RKO (cell line): ENCODE measurements around the gene CDCA8.
"Not testable (repeated sequence)": the region's sequence is repeated elsewhere in the genome, so short reads cannot be mapped to it uniquely, and the experiment has no call there.

Experiments
- DNase-seq: peaks from one replicate; pipeline ENCODE4 v3.0.0-alpha.2; 2016; ENCODE audit warnings: low spot score

The CDCA8 gene

GRCh38 chr1:37673920-37674319, 18.4 kb upstream of the CDCA8 start:
- DNase-seq, result no peak

- no peak for DNase-seq
Measured at GRCh38 chr1:37676281-37677142, 15.8 kb upstream of the CDCA8 start.

DNA sequence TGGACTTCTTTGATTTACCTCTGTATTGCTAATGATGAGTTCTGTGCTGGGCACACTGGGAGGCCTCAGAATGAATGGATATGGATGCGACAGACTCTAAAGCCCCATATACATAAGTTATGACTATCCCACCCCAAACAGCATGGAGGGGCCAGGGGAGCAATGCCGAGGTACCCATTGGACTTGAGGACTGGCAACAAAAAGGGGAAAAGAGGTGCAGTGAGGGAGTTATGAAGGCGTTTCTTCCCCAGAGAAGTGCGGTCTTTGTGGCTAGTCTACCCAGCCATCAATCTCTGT, 15.2 kb upstream of the CDCA8 start:
- no peak for DNase-seq

DNA sequence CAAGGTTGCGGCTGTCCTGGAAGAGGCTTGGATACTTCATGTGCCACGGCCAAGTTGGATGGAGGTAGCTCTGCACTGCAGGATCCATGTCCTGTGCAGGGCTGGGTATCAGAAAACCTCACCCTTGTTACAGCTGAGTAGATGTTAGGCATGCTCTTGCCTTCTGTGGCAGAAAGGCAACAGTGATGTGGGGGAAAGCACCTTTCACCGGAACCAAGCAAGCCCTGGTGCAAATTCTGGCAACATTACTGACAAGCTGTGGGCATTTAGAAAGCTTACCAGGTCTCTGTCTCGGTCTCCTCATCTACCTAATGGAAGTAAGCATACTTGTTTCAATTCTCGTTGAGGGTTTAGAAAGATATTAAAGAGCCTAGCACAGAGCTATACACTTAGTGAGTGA, 14.5 kb upstream of the CDCA8 start:
- no peak for DNase-seq

DNA sequence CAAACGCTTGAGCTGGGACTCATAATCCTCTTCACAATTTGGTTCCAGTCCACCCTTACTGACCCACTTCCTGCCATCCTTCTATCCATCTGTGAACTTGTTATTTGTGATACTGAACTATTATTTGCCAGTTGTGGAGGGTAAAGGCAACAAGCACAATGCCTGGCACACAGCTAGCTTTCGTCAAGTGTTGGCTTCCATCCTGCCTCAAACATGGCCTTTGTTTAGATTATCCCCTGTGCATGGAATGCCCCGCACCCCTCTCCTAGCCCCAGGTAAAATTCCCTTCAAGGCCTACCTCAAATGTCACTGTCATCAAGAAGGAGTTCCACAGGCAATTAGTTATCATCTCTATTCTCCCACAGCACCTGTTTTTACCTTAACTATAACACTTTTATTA, 11.4 kb upstream of the CDCA8 start:
- no peak for DNase-seq

GRCh38 chr1:37682334-37682987, 9.9 kb upstream of the CDCA8 start:
- DNase-seq, result peak; percentile 73

DNA sequence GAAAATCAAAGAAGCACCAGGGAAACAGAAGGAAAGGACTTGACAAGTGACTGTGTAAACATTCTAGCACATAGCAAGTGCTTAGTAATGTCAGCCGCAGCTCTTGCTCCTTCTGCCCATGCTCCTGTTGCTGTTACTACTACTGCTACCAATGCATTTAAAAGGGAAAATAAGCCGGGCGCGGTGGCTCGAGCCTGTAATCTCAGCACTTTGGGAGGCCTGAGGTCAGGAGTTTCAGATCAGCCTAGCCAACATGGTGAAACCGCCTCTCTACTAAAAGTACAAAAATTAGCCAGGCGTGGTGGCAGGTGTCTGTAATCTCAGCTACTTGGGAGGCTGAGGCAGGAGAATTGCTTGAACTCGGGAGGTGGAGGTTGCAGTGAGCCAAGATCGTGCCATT, 8.1 kb upstream of the CDCA8 start:
- DNase-seq, result not testable (repeated sequence)

GRCh38 chr1:37685722-37686121, 6.6 kb upstream of the CDCA8 start:
- DNase-seq, result no peak

DNA sequence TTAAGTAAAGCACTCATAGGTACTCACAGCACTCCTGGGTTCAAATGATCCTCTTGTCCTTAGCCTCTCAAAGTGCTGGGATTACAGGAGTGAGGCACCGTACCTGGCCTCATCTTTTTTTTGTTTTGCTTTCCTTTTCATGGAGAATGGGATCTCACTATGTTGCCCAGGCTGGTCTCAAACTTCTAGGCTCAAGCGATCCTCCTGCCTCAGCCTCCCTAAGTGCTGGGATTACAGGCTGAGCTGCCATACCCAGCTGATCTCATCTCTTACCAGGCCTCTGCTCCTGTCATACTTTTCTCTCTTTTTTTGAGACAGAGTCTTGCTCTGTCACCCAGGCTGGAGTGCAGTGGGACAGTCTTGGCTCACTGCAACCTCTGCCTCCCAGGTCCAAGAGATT, 4.6 kb upstream of the CDCA8 start:
- DNase-seq, result not testable (repeated sequence)

DNA sequence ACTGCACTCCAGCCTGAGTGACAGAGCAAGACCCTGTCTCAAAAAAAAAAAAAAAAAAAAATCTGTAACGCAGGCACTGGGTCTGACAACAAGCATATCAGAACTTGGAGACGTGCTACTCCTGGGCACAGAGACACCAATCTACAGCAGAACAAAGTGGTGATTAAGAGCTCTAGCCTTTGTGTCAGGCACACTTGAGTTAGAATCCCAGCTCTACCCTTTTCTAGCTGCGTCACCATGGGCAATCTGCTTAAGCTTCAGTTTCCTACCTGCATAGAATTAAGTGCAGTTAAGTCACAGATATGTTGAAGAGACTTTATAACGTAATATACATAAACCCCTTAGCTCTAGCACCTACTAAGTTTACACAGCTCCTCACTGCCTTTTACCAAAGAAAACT, 3.4 kb upstream of the CDCA8 start:
- DNase-seq, result peak; percentile 51

GRCh38 chr1:37691497-37692077, 729 bp upstream of the CDCA8 start:
- DNase-seq, result peak; percentile 73

DNA sequence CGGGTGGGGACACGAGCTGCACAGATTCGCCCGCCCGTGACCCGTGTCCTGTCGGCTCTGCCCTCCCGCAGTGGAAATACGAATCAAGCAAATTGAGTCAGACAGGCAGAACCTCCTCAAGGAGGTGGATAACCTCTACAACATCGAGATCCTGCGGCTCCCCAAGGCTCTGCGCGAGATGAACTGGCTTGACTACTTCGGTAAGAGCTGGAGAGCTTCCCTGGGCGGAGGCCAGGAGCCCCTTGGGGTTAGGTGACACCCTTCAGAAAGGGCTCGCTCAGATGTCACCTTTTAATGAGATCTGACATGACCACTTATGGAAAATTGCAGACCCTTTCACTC, 489 bp downstream of the CDCA8 start:
- DNase-seq, result peak; percentile 60

GRCh38 chr1:37697090-37697489, 4.8 kb downstream of the CDCA8 start:
- peak; percentile 13 for DNase-seq

- no peak for DNase-seq
Measured at GRCh38 chr1:37697737-37698136, 5.4 kb downstream of the CDCA8 start.

DNA sequence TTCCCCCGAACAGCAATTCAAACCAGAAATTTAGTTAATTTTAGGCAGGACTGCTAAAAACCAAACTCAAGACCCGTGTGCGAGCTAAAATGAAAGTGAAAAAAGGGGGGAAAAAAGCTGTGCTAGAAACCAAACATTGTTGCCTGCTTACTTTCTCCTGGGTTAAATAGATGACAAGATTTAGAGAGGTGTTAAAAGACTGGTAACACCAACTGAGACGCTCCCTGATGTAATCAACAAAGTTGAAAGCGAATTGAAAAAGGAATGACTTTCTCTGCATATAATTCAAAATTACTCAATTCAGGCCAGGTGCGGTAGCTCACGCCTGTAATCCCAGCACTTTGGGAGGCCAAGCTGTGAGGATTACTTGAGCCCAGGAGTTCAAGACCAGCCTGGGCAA, 6.8 kb downstream of the CDCA8 start:
- DNase-seq, result no peak

DNA sequence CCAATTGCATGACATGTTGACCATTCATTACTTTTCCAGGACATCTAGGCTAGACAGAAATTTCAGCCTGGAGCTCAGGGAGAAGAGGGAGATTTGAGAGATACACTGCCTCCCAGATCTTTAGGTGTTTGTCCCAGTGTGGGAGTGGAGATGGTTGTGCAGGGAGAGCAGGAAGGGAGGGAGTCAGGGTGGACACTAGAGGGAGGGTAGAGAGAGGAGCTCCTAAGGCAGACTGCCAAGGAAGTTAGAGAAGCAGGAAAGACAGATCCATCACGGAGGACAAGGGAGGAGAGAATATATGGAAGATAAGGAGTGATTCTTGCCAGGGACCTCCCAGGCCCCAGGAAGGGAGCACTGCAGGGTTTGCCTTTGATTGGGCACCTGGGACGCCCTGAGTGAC, 8.7 kb downstream of the CDCA8 start:
- DNase-seq, result no peak

DNA sequence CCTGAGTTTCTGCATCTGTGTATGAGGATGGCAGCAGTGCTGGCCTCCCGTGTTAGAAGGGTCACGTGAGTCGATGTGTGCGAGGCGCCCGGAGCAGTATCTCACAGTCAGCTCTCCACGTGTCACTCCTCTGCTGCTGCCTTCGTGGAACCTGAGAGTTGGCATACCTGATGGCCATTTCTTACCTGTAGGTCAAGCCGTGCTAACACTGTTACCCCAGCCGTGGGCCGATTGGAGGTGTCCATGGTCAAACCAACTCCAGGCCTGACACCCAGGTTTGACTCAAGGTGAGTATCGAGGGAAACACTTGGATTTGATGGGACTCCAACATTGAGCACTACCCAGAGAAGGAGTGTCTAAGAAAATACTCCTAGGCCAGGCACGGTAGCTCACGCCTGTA, 10.7 kb downstream of the CDCA8 start:
- no peak for DNase-seq

DNA sequence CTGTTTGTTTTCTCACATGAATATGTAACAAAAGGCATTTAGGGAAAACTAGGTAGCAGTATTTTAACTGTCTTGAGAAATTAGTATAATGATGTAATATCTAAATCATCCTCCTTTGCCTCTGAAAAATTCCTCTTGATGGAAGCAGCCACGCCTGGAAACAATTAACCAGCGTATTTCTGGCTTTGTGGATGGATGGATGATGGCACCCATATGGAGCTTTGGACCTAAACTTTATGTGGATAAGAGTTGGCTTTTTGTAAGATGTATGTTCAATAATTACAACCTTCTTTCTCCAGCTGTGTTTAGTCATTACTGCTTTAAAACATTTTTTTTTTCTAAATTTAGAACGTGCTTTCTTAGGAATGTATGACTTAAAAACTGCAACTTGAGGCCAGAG, 12.7 kb downstream of the CDCA8 start:
- DNase-seq, result no peak

DNA sequence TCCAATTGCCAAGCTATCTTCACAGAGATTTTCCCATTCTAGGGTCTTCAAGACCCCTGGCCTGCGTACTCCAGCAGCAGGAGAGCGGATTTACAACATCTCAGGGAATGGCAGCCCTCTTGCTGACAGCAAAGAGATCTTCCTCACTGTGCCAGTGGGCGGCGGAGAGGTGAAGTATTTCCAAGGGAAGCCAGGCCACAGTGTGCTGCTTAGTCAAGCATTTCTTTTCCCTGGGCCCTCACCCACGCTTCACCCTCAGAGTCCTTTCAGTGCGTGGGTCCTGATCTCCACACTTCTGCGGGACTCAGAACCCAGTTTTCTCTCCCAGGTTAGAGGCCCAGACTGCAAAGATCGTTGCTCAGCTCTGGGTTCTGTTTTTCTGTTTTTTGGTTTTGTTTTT, 13.1 kb downstream of the CDCA8 start:
- no peak for DNase-seq

GRCh38 chr1:37708471-37708870, 16.2 kb downstream of the CDCA8 start:
- no peak for DNase-seq

DNA sequence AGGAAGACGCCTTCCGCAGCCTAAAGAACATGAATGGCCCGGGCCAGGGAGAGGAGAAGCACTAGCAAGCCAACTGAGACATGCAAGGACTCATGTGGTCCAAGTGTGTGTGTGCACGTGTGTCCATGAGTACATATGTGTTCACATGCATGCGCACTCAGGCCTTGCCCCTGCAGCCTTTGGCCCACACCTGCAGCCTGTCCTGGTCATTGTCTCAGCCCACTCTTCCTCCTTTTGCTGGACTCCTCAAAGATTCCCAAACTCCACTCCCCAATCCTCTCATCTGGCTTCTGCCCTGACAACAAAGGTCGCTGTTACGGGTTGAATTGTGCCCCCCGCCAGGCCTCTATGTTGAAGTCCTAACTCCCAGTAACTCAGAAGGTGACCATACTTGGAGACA, 21.9 kb downstream of the CDCA8 start:
- DNase-seq, result no peak

DNA sequence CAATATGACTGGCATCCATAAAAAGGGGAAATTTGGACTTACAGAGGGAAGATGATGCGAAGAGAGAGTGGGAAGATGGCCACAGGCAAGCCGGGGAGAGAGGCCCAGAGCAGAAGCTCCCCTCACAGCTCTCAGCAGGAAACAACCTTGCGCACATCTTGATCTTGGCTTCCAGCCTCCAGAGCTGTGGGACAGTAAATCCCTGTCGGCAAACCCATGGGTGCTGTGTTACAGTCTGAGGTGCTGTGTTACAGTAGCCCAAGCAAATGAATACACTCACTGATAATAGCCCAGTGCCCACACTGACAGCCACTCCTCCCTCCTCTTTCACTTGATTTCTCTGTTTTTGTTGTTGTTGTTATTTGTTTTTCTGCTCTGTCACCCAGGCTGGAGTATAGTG, 22.4 kb downstream of the CDCA8 start:
- DNase-seq, result no peak

GRCh38 chr1:37716321-37716720, 24.0 kb downstream of the CDCA8 start:
- DNase-seq, result no peak

GRCh38 chr1:37717631-37718030, 25.3 kb downstream of the CDCA8 start:
- DNase-seq, result no peak
